Astrocyte (in vitro differentiated cells and primary cell): Measurements from ENCODE around the gene ATP6V0D1. TPM values are rescaled to one million over a fixed set of nuclear protein-coding genes. Genes with fewer than 3 reads are reported as not detected.
A peak's percentile ranks its signal among the peaks of the same experiment; 100 is the strongest.

ENCODE experiments used
- DNase-seq: peaks from one replicate; pipeline ENCODE4 v3.0.0-alpha.2; 2010; ENCODE audit warnings: low read depth
- FAIRE-seq: peaks from 2 replicates; lab custom pipeline; 2011; peaks lifted over from hg19 to GRCh38; lab: Jason Lieb, UNC
- H2AFZ ChIP-seq: 2 replicates; pipeline ENCODE4 v1.6.0; 2012; ENCODE audit warnings: low read depth, low read length, inconsistent platforms
- H3K27ac ChIP-seq: 2 replicates; pipeline ENCODE4 v1.5.1; 2011; ENCODE audit warnings: low read depth, low read length, inconsistent platforms
- H3K27me3 ChIP-seq: 2 replicates; pipeline ENCODE4 v1.6.0; 2011; ENCODE audit warnings: low read length, inconsistent platforms; ENCODE audit not compliant: insufficient read depth
- H3K36me3 ChIP-seq: 2 replicates; pipeline ENCODE4 v1.5.1; 2011; ENCODE audit warnings: low read length, inconsistent platforms; ENCODE audit not compliant: insufficient read depth
- H3K4me1 ChIP-seq: 2 replicates; pipeline ENCODE4 v1.5.1; 2011; ENCODE audit warnings: low read length, inconsistent platforms; ENCODE audit not compliant: insufficient read depth
- H3K4me2 ChIP-seq: 2 replicates; pipeline ENCODE4 v1.6.0; 2012; ENCODE audit warnings: low read length, inconsistent platforms
- H3K4me3 ChIP-seq: 2 replicates; pipeline ENCODE4 v1.5.1; 2011; ENCODE audit warnings: low read depth, mild to moderate bottlenecking, low read length, inconsistent platforms; ENCODE audit not compliant: insufficient read depth
- H3K79me2 ChIP-seq: 2 replicates; pipeline ENCODE4 v1.6.0; 2012; ENCODE audit warnings: mild to moderate bottlenecking, low read length, inconsistent platforms; ENCODE audit not compliant: insufficient read depth
- H3K9ac ChIP-seq: 2 replicates; pipeline ENCODE4 v1.6.0; 2012; ENCODE audit warnings: mild to moderate bottlenecking, low read length, inconsistent platforms
- H3K9me3 ChIP-seq: 2 replicates; pipeline ENCODE4 v1.5.1; 2012; ENCODE audit warnings: low read depth, mild to moderate bottlenecking, low read length, inconsistent platforms; ENCODE audit not compliant: insufficient read depth
- H4K20me1 ChIP-seq: 2 replicates; pipeline ENCODE4 v1.6.0; 2012; ENCODE audit warnings: low read length, inconsistent platforms; ENCODE audit not compliant: insufficient read depth
- H3K27ac Mint-ChIP-seq: one replicate; pipeline ENCODE4 v1.8.0; 2021; ENCODE audit warnings: mild to moderate bottlenecking, mixed read lengths; ENCODE audit not compliant: unreplicated experiment
- H3K27me3 Mint-ChIP-seq: one replicate; pipeline ENCODE4 v1.8.0; 2021; ENCODE audit warnings: low read depth, mixed read lengths; ENCODE audit not compliant: unreplicated experiment
- H3K36me3 Mint-ChIP-seq: one replicate; pipeline ENCODE4 v1.8.0; 2021; ENCODE audit warnings: low read depth, mixed read lengths; ENCODE audit not compliant: unreplicated experiment
- H3K4me1 Mint-ChIP-seq: one replicate; pipeline ENCODE4 v1.8.0; 2021; ENCODE audit warnings: low read depth, mixed read lengths; ENCODE audit not compliant: unreplicated experiment
- H3K4me3 Mint-ChIP-seq: one replicate; pipeline ENCODE4 v1.8.0; 2021; ENCODE audit warnings: mild to moderate bottlenecking, moderate library complexity, mixed read lengths; ENCODE audit not compliant: unreplicated experiment
- H3K9me3 Mint-ChIP-seq: one replicate; pipeline ENCODE4 v1.8.0; 2021; ENCODE audit warnings: mild to moderate bottlenecking, mixed read lengths; ENCODE audit not compliant: unreplicated experiment
- EZH2 ChIP-seq: IDR thresholded peaks from 2 replicates; pipeline ENCODE4 v1.6.1; 2012; ENCODE audit warnings: mild to moderate bottlenecking, low read length, inconsistent platforms; ENCODE audit not compliant: insufficient read depth
- total RNA-seq: library from RNA; stranded (reverse); gene quantifications from 2 replicates; pipeline ENCODE4 v1.2.1, GENCODE V29; 2021
- TF ChIP-seq, protein P1 (sequence below): IDR thresholded peaks from 2 replicates; pipeline ENCODE4 v1.5.1; 2011; ENCODE audit warnings: low read depth, mild to moderate bottlenecking, inconsistent platforms, low read length, moderate library complexity; ENCODE audit not compliant: insufficient read depth

ATP6V0D1 gene
- total RNA-seq, 1 donor from 2014 or later: 114 TPM

DNA sequence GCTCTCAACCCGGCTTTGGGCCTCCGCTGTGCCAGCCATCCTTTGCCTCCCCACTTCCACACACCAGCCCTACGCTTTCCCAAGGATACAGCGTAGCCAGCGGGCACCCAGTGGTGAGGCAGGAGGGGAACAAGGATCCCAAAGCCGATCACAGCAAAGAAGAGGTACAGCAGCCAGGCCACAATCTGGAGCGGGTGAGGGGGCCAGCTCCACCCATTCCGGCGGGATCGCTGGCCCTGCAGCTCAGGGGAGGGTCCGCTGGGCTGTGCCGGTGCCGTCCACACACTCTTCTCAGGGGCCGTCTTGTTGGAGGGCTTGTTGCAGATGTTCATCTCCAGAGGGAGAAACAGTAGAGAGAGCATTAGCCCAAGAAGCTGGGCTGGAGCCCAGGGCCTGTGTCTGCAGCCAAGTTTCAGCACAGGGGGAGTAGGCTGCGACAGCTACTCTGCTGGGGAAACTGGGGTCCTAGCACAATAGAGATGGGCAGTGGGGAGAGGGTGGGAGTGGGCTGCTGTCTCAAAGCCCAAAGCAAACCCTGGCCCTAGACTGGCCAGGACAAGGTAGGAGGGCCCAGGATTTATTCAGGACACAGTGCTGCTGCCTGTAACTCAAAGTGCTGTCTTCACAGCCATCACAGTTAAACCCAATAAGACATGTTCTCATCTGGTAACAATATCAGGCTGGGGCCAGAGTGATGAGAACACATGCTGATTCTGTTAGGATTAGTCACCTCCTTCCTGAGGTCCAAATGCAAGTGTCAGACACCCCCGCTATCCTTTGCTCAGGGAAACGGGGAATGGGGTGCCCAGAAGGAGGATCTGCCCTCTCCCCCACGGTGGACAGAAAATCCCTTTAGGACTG is 74.6 kb downstream of the ATP6V0D1 start:
- TF ChIP-seq EZH2: no peak
- TF ChIP-seq, protein P1, sequence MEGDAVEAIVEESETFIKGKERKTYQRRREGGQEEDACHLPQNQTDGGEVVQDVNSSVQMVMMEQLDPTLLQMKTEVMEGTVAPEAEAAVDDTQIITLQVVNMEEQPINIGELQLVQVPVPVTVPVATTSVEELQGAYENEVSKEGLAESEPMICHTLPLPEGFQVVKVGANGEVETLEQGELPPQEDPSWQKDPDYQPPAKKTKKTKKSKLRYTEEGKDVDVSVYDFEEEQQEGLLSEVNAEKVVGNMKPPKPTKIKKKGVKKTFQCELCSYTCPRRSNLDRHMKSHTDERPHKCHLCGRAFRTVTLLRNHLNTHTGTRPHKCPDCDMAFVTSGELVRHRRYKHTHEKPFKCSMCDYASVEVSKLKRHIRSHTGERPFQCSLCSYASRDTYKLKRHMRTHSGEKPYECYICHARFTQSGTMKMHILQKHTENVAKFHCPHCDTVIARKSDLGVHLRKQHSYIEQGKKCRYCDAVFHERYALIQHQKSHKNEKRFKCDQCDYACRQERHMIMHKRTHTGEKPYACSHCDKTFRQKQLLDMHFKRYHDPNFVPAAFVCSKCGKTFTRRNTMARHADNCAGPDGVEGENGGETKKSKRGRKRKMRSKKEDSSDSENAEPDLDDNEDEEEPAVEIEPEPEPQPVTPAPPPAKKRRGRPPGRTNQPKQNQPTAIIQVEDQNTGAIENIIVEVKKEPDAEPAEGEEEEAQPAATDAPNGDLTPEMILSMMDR: no peak
- Histone ChIP-seq H4K20me1 (no peaks in the 10 kb centered on the region), H3K4me1 (peaks cover 21% of the 10 kb centered on the region), H3K9me3 (no peaks in the 10 kb centered on the region), H3K4me3 (no peak overlapping the region), H3K79me2 (no peaks in the 10 kb centered on the region), H3K36me3 (no peaks in the 10 kb centered on the region), H3K27me3 (no peaks in the 10 kb centered on the region), H3K27ac (peak overlapping the region; percentile 80), H2AFZ (peak overlapping the region; percentile 23), H3K4me2 (peak overlapping the region; percentile 65), H3K9ac (peak overlapping the region; percentile 67)
- DNase-seq: peak; percentile 80
- Mint-ChIP-seq H3K4me1 (peaks cover 11% of the 10 kb centered on the region), H3K9me3 (no peaks in the 10 kb centered on the region), H3K36me3 (peaks cover 4% of the 10 kb centered on the region), H3K27me3 (peaks cover 19% of the 10 kb centered on the region), H3K27ac (peak overlapping the region; percentile 69), H3K4me3 (no peak overlapping the region)
- peak; percentile 80 for FAIRE-seq

- FAIRE-seq (no peak), DNase-seq (no peak)
- Histone ChIP-seq H3K27ac (no peak overlapping the region), H4K20me1 (no peaks in the 10 kb centered on the region), H3K79me2 (no peaks in the 10 kb centered on the region), H2AFZ (no peak overlapping the region), H3K9ac (no peak overlapping the region), H3K4me2 (no peak overlapping the region), H3K27me3 (no peaks in the 10 kb centered on the region), H3K9me3 (no peaks in the 10 kb centered on the region), H3K36me3 (no peaks in the 10 kb centered on the region), H3K4me1 (peaks cover 21% of the 10 kb centered on the region), H3K4me3 (no peak overlapping the region)
- no peaks in the 10 kb centered on the region for H3K9me3 Mint-ChIP-seq
- peaks cover 27% of the 10 kb centered on the region for H3K27me3 Mint-ChIP-seq
- no peak overlapping the region for H3K27ac Mint-ChIP-seq
- no peak overlapping the region for H3K4me3 Mint-ChIP-seq
- no peak for TF ChIP-seq EZH2
- TF ChIP-seq, protein P1: no peak
- peaks cover 4% of the 10 kb centered on the region for H3K36me3 Mint-ChIP-seq
- peaks cover 11% of the 10 kb centered on the region for H3K4me1 Mint-ChIP-seq
Measured at GRCh38 chr16:67405336-67405735, 75.6 kb downstream of the ATP6V0D1 start.

DNA sequence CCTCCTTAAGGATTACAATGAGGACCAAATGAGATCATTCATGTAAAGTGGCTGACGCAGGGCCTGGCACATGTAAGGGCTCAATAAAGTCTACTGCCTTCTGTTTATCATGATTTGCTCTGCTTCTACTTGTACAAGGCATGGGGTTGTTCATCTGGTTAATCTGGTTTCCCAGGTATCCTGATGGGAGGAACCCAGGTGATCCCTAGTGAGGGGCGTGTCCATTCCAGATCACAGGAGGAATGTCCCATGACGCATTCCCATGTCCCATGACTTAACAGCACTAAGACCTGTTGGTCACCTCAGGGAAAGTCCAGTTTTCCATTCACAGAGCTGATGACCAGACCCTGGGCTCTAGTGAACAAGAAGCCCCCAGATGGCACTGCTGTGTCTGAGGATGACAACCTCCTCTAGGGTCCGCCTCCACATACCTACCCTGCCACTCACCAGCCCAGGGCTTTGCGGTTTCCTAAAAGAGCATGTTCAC is 76.2 kb downstream of the ATP6V0D1 start:
- H3K27ac Mint-ChIP-seq: no peak overlapping the region
- peaks cover 27% of the 10 kb centered on the region for H3K27me3 Mint-ChIP-seq
- no peak for FAIRE-seq

More for the DNA sequence above, 76.2 kb downstream of the ATP6V0D1 start:
- no peak for DNase-seq
- H4K20me1 ChIP-seq: peaks cover 2% of the 10 kb centered on the region
- no peak overlapping the region for H2AFZ ChIP-seq
- H3K4me3 ChIP-seq: no peak overlapping the region
- no peak overlapping the region for H3K27ac ChIP-seq
- H3K4me1 Mint-ChIP-seq: peaks cover 11% of the 10 kb centered on the region
- no peak overlapping the region for H3K4me3 Mint-ChIP-seq
- H3K9me3 ChIP-seq: no peaks in the 10 kb centered on the region
- no peaks in the 10 kb centered on the region for H3K36me3 ChIP-seq
- H3K36me3 Mint-ChIP-seq: peaks cover 4% of the 10 kb centered on the region
- H3K27me3 ChIP-seq: no peaks in the 10 kb centered on the region
- H3K4me2 ChIP-seq: no peak overlapping the region
- H3K9ac ChIP-seq: no peak overlapping the region
- TF ChIP-seq, protein P1: no peak
- TF ChIP-seq EZH2: no peak
- no peaks in the 10 kb centered on the region for H3K79me2 ChIP-seq
- H3K9me3 Mint-ChIP-seq: no peaks in the 10 kb centered on the region
- H3K4me1 ChIP-seq: peaks cover 21% of the 10 kb centered on the region
